NCI-H2227 (cell line): ENCODE results near the gene EFS.

Experiments
- DNase-seq: peaks from one replicate; lab custom pipeline; 2025; ENCODE audit not compliant: unreplicated experiment; lab: John Stamatoyannopoulos, UW

EFS gene

DNA sequence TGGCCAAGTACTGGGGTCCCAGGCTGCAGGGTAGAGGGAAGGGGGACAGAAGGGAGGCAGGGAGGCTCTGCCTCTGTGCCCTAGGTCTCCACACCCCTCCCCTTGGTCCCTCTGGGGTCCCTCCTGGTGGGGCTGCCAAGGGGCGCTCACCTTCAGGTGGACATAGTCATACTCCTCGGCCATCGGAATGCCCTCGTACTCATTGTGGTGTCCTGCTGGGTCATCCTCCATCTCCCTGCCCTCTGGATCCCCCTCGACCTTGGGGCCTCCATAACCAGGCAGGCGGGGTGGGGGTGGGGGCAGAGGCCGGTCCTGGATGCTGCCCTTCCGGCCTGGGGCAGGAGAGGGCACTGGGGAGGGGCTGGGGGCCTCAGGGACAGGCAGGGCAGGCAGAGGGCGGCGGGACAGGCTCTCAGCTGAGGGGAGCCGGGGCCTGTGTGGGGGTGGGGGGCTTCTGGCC, 5.8 kb downstream of the EFS start:
- no peak for DNase-seq

- DNase-seq = no peak
These were observed 6.3 kb downstream of the EFS start for GRCh38 chr14:23358553-23359166.

DNA sequence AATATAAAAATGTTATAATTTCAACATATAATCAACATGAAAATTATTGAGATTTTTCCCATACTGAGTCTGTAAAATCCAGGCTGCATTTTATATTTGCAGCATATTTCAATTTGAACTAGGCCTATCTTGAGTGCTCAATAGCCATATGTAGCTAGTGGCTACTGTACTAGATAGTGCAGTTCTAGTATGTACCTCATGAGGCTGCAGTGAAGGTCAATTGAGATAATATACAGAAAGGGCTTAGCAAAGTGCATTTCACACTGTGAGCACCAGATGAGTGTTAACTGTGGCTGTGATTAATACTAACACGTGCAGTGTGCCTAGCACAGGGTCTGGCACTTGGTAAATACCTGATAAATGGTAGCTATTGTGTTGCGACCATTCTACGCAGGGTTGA, 6.9 kb downstream of the EFS start:
- no peak for DNase-seq

- DNase-seq = no peak
These were observed 7.7 kb downstream of the EFS start for GRCh38 chr14:23357261-23357660.

- no peak for DNase-seq
These were observed 8.3 kb downstream of the EFS start for GRCh38 chr14:23356662-23357061.

GRCh38 chr14:23355871-23356435, 9.0 kb downstream of the EFS start:
- DNase-seq = no peak

- DNase-seq = no peak
These were observed 10.0 kb downstream of the EFS start for GRCh38 chr14:23354990-23355389.

GRCh38 chr14:23353433-23353780, 11.6 kb downstream of the EFS start:
- no peak for DNase-seq

GRCh38 chr14:23352506-23353432, 12.2 kb downstream of the EFS start, which contains the start of gene SLC22A17:
Gene SLC22A17, minus strand, starts transcription at chr14:23352887.
- DNase-seq = peak; percentile 93

- DNase-seq = peak; percentile 53
These were observed 13.1 kb downstream of the EFS start for GRCh38 chr14:23351681-23352505.

DNA sequence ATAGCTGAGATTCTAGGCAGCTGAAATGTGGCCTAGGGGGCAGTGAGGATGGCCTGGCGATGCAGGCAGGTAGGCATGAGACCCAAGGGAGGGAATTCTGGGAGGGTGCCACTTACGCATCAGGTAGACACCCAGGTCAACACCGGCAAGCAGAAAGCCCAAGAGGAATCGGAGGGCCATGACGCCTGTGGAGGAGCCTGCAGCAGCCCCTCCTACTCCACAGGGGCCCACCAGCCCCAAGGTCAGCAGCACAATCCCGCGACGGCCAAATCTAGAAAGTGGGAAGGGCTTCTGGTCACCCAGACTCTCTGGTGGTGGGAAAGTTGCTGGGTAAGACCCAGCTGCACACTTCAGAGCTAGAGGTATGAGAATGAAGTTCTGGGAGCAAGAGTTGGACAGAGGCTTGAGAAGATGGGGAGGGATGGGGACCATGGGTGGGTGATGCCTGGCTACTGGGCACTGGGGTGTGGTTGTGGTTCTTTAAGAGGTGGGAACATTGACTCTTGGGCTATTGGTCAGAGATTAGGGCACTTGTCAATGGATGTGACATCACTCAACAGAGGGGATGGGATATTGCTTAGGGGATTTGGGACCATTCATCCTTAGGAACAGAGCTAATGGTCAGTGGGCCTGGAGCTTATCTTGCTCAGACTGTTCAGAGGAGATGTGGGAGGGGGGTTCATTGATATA, 15.7 kb downstream of the EFS start:
- DNase-seq = no peak

GRCh38 chr14:23348297-23348655, 16.7 kb downstream of the EFS start:
- no peak for DNase-seq

DNA sequence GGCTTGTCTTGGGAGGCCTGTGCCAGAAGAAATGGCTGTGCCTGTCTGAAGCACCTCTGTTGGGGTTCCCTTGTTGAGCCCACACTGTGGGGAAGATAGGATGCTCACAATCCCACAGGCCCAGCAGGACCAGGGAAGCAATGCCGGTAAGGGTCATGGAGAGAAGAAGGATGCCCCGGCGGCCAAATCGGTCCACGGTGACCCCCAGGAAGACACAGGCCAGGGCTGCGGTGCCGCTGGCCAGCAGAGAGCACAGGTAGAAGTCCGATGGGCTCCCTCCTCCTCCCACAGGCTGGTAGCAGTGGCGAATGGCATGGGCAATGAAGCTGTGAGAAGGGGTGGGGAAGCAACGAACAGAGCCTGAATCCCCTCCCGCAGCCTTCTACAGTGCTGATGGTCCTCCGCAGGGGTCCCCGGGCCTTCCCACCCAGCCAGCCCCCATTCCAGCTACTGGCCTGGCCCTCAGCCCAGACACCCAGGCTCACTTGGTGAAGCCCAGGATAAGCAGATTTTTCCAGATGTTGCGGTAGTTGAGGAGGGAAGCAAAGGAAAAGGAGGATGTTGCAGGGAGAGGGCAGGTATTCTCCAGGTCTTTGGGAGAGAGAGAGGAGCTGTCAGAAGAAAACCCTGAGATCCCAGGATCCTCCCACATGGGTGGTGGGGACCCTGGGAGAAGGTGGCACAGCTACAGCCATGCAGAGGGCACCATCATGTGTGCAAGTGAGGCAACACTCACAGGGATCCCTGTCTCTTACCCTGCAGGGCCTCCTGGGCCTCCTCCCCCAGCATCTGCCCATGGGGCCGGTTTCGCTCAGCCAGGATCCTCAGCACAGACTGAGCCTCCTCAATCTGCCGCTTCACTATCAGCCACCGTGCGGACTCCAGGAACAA, 17.3 kb downstream of the EFS start:
- DNase-seq = no peak

- DNase-seq = no peak
These were observed 18.1 kb downstream of the EFS start for GRCh38 chr14:23346693-23347405.

GRCh38 chr14:23345987-23346692, 18.8 kb downstream of the EFS start:
- no peak for DNase-seq

DNA sequence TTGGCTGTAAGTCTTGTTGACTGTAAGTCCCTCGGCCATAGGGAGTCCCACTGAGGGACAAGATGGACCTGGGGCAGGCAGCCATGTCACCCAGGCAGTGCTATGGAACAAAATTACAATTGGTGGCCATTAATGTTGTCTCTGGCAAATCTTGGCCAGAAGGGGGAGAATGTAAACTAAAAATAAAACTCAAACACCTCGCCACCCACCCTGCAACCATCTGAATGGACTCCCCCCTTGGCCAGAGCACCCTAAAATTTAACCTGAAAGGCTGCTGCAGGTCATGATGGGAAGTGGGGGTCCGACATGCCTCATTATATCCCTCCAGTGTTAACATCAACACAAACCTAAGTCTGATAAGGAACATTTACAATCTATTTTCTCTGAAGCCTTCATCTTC, 20.5 kb downstream of the EFS start:
- DNase-seq = no peak

DNA sequence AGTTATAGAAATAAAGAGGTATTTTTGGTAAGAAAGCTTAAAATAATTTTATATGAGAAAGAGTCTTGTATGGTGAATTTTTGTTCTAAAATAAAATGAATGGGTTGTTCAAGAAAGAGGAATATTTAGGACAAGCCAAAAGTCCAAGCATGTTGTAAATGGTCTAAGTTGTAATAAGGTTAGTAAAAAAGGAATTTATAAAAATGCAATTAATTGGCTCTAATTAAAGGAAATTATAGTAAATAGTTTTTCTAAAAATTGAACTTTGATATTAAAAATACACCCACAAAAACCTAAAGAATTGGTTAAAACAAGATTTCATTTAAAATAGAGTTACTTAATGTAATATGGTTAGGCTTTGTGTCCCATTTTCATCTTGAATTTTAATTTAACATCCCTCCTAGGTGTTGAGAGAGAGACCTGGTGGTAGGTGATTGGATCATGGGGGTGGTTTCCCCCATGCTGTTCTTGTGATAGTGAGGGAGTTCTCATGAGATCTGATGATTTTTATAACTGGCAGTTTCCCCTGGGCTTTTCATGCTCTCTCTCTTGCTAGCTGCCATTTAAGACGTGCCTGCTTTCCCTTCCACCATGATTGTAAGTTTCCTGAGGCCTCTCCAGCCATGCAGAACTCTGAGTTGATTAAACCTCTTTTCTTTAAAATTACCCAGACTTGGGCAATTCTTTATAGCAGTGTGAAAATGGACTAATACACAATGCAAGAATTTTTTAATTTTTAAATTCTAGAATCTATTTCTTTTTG, 25.3 kb downstream of the EFS start:
- no peak for DNase-seq

- no peak for DNase-seq
These were observed 29.3 kb downstream of the EFS start for GRCh38 chr14:23335623-23336022.
